Tibial artery (tissue), 4 donors: Measurements from ENCODE around the gene ZNF593OS.

ENCODE experiments used
- DNase-seq, 2 donors: peaks; one replicate each; pipeline ENCODE4 v3.0.0-alpha.2; 2019
- H3K27ac ChIP-seq, 2 donors: fragments of 200-600 bp; sonication (generic) in 1 of 2; 1 replicate in 1 of 2; 2 replicates in 1 of 2; pipeline ENCODE4 v1.5.1; 2018 to 2019; ENCODE audit warnings: mild to moderate bottlenecking in 1 of 2
- H3K27me3 ChIP-seq, 2 donors: fragments of 200-600 bp; sonication (generic) in 1 of 2; one replicate each; pipeline versions ENCODE4 v1.5.1 to v1.6.0; 2016 to 2019
- H3K36me3 ChIP-seq, 3 donors: fragments of 200-600 bp; sonication (generic) in 2 of 3; one replicate each; pipeline ENCODE4 v1.5.1; 2016 to 2019; ENCODE audit warnings: mild to moderate bottlenecking in 2 of 3
- H3K4me1 ChIP-seq, 4 donors: fragments of 200-600 bp; sonication (generic) in 2 of 4; 1 replicate in 3 of 4; 2 replicates in 1 of 4; pipeline ENCODE4 v1.5.1; 2016 to 2019
- H3K4me3 ChIP-seq, 2 donors: fragments of 200-600 bp; sonication (generic) in 1 of 2; 1 replicate in 1 of 2; 2 replicates in 1 of 2; pipeline ENCODE4 v1.5.1; 2018 to 2019; ENCODE audit warnings: mild to moderate bottlenecking in 2 of 2
- H3K9me3 ChIP-seq, 3 donors: fragments of 200-600 bp; sonication (generic) in 1 of 3; one replicate each; pipeline ENCODE4 v1.5.1; 2016 to 2019
- intact Hi-C: fragments of 100-400 bp; cut with DNase I; formaldehyde crosslinking; loops from one replicate; pipeline ENCODE4 v1.15.0; 2023; ENCODE audit warnings: low total_unique reads
- TF ChIP-seq, protein P1 (sequence below), 2 experiments: fragments of 200-600 bp in 1 of 2; fragments of 450-650 bp in 1 of 2; IDR thresholded peaks; one replicate each; pipeline ENCODE4 v1.5.1; 2017 to 2019; ENCODE audit warnings: antibody characterized with exemption in 2 of 2, mild to moderate bottlenecking in 1 of 2, moderate library complexity in 1 of 2

ZNF593OS gene

DNA sequence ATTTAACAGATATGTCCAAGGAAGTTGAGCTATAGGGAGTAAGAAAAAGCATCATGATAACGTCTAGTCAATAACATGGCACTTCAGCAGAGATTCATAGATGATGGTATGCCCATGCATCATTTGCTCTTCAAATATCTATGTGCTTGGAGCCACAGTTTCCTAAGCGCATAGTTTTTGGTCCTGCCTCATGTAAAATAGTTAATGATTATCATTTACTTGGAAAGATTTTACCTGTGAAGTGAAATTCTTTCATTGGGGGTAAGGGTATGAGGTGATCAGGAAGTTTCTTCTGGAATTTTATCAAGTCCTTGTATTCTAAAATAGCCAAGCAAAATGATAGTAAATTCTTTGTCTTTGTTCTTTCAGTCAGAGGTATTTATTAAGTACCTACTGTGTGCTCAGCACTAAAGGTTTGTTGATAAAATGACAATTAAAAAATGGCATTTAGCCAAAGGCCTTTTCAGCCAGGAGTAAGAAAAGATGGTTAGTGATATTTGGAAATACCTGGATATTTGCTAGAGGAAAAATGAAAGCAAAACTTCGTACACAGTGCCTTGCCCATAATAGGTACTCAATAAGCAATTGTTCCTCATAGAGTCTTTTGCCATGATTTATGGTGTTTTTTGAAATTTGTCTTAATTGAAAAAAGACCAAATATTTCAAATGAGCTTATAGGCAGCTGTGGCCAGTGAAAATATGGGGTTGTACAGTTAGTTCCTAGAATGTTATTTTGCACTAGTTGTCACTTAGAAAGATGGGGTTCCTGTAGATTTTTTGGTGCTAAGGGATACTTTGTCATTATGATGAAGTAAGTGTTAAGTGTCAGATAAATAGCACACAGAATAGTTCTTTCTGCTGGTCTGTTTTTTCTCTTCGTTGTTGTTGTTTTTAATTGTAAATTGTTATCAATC, 47.0 kb downstream of the ZNF593OS start:
- Histone ChIP-seq H3K4me3 (no peak overlapping the region), H3K36me3 (peaks cover 0 to 18% (median 9%) of the 10 kb centered on the region in 3 donors), H3K27me3 (no peaks in the 10 kb centered on the region), H3K4me1 (no peaks in the 10 kb centered on the region), H3K27ac (no peak overlapping the region), H3K9me3 (no peaks in the 10 kb centered on the region)
- DNase-seq, result no peak
- TF ChIP-seq, protein P1, sequence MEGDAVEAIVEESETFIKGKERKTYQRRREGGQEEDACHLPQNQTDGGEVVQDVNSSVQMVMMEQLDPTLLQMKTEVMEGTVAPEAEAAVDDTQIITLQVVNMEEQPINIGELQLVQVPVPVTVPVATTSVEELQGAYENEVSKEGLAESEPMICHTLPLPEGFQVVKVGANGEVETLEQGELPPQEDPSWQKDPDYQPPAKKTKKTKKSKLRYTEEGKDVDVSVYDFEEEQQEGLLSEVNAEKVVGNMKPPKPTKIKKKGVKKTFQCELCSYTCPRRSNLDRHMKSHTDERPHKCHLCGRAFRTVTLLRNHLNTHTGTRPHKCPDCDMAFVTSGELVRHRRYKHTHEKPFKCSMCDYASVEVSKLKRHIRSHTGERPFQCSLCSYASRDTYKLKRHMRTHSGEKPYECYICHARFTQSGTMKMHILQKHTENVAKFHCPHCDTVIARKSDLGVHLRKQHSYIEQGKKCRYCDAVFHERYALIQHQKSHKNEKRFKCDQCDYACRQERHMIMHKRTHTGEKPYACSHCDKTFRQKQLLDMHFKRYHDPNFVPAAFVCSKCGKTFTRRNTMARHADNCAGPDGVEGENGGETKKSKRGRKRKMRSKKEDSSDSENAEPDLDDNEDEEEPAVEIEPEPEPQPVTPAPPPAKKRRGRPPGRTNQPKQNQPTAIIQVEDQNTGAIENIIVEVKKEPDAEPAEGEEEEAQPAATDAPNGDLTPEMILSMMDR (IDR thresholded peaks at IDR 0.05), result no peak
- intact Hi-C loops, result no loop called here

DNA sequence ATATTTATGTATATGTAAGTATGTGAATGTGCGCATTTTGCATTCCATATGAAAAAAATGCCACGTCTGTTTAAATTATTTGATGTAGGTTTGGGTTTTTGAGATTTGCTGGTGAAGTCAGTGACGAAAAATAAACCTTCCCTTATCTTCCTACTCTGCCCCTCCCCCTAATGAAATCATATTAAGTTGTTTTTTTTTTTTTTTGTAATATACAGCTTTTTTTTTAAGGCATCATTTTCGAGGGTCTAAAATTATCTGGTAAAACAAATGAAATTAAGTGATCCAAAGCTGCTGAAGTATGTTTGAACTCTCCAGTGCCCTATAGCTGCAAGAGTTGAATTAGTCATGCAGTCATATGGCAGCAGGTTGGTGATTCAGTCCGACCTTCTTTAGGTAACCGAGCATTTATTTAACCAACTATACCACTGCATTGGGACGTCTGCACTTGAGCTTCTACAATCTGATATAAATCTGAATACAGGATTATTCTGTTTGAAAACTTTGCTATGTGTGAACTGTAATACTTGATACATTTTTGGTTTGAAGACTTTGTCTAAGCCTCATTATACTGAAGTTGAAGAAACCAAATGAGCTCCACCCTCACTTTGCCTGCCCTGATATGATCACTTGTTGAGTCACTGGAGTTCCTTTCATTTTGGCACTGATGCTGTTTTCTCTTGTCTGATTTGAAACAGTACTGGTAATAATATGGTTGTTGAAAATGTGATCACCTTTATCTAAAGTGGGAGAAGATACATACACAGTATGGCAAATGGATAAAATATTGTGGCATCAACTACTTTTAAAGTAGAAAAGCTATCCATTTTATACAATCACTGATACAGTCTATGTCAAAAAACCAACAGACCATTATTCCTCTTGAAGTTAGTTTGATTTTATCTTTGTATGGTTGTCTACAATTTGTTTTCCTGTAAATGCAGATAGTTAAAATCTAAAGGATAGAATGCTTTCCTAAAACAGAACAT, 48.4 kb downstream of the ZNF593OS start:
- H3K27ac ChIP-seq, result no peak overlapping the region
- DNase-seq, result no peak
- H3K36me3 ChIP-seq, result peaks cover 7 to 32% (median 14%) of the 10 kb centered on the region in 3 donors
- H3K4me1 ChIP-seq, result no peaks in the 10 kb centered on the region
- no peaks in the 10 kb centered on the region for H3K9me3 ChIP-seq
- no peak overlapping the region for H3K4me3 ChIP-seq
- TF ChIP-seq, protein P1 (IDR thresholded peaks at IDR 0.05), result no peak
- H3K27me3 ChIP-seq, result no peaks in the 10 kb centered on the region
- intact Hi-C loops, result no loop called here

DNA sequence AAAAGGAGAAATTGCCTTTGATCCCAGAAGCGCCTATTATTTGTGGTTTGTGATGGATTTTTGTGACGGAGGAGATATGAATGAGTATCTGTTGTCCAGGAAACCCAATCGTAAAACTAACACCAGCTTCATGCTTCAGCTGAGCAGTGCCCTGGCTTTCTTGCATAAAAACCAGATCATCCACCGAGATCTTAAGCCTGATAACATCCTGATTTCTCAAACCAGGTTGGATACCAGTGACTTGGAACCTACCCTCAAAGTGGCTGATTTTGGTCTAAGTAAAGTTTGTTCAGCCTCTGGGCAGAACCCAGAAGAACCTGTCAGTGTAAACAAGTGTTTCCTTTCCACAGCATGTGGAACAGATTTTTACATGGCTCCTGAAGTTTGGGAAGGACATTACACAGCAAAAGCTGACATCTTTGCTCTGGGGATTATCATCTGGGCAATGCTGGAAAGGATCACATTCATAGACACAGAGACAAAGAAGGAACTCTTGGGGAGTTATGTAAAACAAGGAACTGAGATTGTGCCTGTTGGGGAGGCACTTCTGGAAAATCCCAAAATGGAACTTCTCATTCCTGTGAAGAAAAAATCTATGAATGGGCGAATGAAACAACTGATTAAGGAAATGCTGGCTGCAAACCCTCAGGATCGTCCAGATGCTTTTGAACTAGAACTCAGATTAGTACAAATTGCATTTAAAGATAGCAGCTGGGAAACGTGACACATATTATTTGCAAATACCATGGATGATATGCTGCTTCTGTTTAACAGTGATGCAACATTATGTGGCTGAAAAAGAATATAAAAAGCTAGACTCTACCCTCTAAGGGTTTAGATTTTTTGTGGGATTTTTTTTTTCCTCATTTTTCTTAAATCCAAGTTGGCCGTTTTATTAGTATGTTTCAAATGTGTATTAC, 49.5 kb downstream of the ZNF593OS start:
- intact Hi-C loops, result no loop called here
- no peaks in the 10 kb centered on the region for H3K9me3 ChIP-seq
- no peak for DNase-seq
- no peak overlapping the region for H3K4me3 ChIP-seq
- H3K27me3 ChIP-seq, result no peaks in the 10 kb centered on the region
- TF ChIP-seq, protein P1 (IDR thresholded peaks at IDR 0.05), result no peak
- no peak overlapping the region for H3K27ac ChIP-seq
- H3K4me1 ChIP-seq, result no peaks in the 10 kb centered on the region
- peaks cover 10 to 44% (median 21%) of the 10 kb centered on the region in 3 donors for H3K36me3 ChIP-seq

DNA sequence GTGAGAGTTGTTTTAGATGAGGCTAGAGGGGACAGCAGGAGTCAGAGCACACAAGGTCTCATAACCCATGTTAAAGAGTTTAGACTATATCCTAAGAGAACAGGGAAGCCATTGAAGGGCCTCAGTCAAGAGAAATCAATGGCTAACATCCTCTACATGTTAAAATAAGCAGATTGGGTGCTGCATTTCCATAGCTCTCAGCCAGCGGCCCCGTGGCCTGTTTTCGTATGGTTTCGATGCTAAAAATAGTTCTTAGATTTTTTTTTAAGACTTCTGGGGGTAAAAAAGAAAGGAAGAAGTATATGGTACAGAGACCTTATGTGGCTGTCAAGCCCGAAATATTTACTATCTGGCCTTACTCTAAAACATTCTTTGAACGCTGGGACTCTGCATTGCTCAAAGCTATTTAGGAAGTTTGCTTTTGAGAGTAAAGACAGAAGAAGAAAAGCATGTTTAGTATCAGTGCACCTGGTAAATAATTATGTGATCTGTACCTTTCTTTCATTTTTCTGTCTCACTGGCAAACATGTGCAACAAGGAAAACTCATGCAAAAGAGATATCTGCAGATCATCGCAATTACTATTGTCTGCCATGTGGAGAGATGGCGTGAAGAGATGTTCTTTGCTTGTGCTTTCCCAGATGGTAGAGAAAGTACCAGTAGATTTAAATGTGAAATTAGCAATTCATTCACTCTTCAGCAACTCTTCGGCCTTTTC, 51.6 kb downstream of the ZNF593OS start:
- Histone ChIP-seq H3K27ac (no peak overlapping the region), H3K4me1 (no peaks in the 10 kb centered on the region)
- intact Hi-C loops, result no loop called here

More for the DNA sequence above, 51.6 kb downstream of the ZNF593OS start:
- no peak for DNase-seq
- peaks cover 10 to 50% (median 21%) of the 10 kb centered on the region in 3 donors for H3K36me3 ChIP-seq
- H3K9me3 ChIP-seq, result no peaks in the 10 kb centered on the region
- TF ChIP-seq, protein P1 (IDR thresholded peaks at IDR 0.05), result no peak
- no peak overlapping the region for H3K4me3 ChIP-seq
- H3K27me3 ChIP-seq, result no peaks in the 10 kb centered on the region
